Measurements from ENCODE around the gene NRF1. TPM values are rescaled to one million over a fixed set of nuclear protein-coding genes. Genes with fewer than 3 reads are reported as not detected.

NRF1 gene
- total RNA-seq, 1 experiment from 2014 or later, result 19.3 TPM

GRCh38 chr7:129741743-129742213, 130.3 kb downstream of the NRF1 start:
- Histone ChIP-seq H2BK12ac (ENCODE audit: insufficient read length, low read depth, low read length) (no peak overlapping the region), H3K4me2 (ENCODE audit: insufficient read depth, insufficient read length, low read length) (no peak overlapping the region), H2BK20ac (ENCODE audit: low read depth, low read length, poor library complexity, severe bottlenecking) (no peak overlapping the region), H3K4ac (ENCODE audit: low read depth, low read length) (no peak overlapping the region), H3K9me3 (ENCODE audit: control insufficient read depth, low read depth, low read length) (no peaks in the 10 kb centered on the region), H3K23me2 (ENCODE audit: insufficient read length, low read depth, low read length, poor library complexity, severe bottlenecking) (no peaks in the 10 kb centered on the region), H4K20me1 (ENCODE audit: control insufficient read depth, insufficient read depth, insufficient read length) (no peaks in the 10 kb centered on the region), H3K79me1 (ENCODE audit: insufficient read depth, low read depth, low read length, poor library complexity, severe bottlenecking) (no peaks in the 10 kb centered on the region), H2BK5ac (ENCODE audit: insufficient read length, low read length) (no peak overlapping the region), H3K23ac (ENCODE audit: insufficient read length, low read depth, low read length) (no peak overlapping the region), H2AK5ac (ENCODE audit: insufficient read length, low read length) (no peak overlapping the region), H3K27ac (ENCODE audit: insufficient read length, low read depth, low read length) (no peak overlapping the region), H4K8ac (replicated peaks; ENCODE audit: insufficient read length, low read depth, low read length) (no peak overlapping the region), H3K9ac (ENCODE audit: extremely low read depth, insufficient read length, low read length) (no peak overlapping the region), H3K4me1 (ENCODE audit: insufficient read depth, low read length) (peaks cover 8% of the 10 kb centered on the region), H3K14ac (ENCODE audit: insufficient read depth, low read length) (no peak overlapping the region), H2BK15ac (ENCODE audit: low read depth, low read length) (no peak overlapping the region), H2BK120ac (ENCODE audit: low read depth, low read length, poor library complexity, severe bottlenecking) (no peak overlapping the region), H3K27me3 (ENCODE audit: insufficient read depth, low read length) (no peaks in the 10 kb centered on the region), H3K18ac (ENCODE audit: insufficient read length, low read depth, low read length) (no peak overlapping the region), H4K91ac (ENCODE audit: insufficient read length, low read depth, low read length) (no peak overlapping the region), H2AFZ (ENCODE audit: low read length) (no peak overlapping the region), H3K79me2 (ENCODE audit: insufficient read depth, low read length) (no peaks in the 10 kb centered on the region), H3T11ph (ENCODE audit: low read length) (no peak overlapping the region), H3K56ac (ENCODE audit: insufficient read length, low read depth, low read length) (no peak overlapping the region), H4K5ac (ENCODE audit: insufficient read length, low read depth, low read length) (no peak overlapping the region)
- Mint-ChIP-seq H3K27me3 (ENCODE audit: low read depth) (peaks cover 1% of the 10 kb centered on the region; the same call in 1 of the 2 replicates), H3K36me3 (ENCODE audit: insufficient read depth in 1 of 3, low read depth in 3 of 3) (peaks cover 6 to 14% (median 13%) of the 10 kb centered on the region in 3 experiments; a peak in 6 of 7 replicates), H3K4me1 (peaks cover 41 to 48% of the 10 kb centered on the region in 2 experiments), H3K4me3 (no peak overlapping the region), H3K9me3 (no peaks in the 10 kb centered on the region), H3K27ac (peak overlapping the region in 1 of 3 experiments; percentile 25; a peak in 2 of 7 replicates)
- WGBS (ENCODE audit: extremely low coverage, insufficient read length, low lambda C conversion rate), result no CpG with 5 or more reads among the region's 2 CpGs
- no peak for DNase-seq
- TF ChIP-seq, protein P1, sequence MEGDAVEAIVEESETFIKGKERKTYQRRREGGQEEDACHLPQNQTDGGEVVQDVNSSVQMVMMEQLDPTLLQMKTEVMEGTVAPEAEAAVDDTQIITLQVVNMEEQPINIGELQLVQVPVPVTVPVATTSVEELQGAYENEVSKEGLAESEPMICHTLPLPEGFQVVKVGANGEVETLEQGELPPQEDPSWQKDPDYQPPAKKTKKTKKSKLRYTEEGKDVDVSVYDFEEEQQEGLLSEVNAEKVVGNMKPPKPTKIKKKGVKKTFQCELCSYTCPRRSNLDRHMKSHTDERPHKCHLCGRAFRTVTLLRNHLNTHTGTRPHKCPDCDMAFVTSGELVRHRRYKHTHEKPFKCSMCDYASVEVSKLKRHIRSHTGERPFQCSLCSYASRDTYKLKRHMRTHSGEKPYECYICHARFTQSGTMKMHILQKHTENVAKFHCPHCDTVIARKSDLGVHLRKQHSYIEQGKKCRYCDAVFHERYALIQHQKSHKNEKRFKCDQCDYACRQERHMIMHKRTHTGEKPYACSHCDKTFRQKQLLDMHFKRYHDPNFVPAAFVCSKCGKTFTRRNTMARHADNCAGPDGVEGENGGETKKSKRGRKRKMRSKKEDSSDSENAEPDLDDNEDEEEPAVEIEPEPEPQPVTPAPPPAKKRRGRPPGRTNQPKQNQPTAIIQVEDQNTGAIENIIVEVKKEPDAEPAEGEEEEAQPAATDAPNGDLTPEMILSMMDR (conservative IDR thresholded peaks at IDR 0.05), result peak; percentile 19; the same call in 2 of the 3 replicates
